Left colon (tissue), 2 donors: ENCODE results near the gene CTNNA3. TPM values are rescaled to one million over a fixed set of nuclear protein-coding genes. Genes with fewer than 3 reads are reported as not detected.
"Not testable (repeated sequence)": the region's sequence is repeated elsewhere in the genome, so short reads cannot be mapped to it uniquely, and the experiment has no call there.

ENCODE experiments used
- ATAC-seq: fragments of 200-7000 bp; cut with Tn5 transposase; one replicate; pipeline ENCODE4 v1.9.1; 2020; ENCODE audit warnings: mild to moderate bottlenecking, moderate library complexity
- DNase-seq, 2 donors: peaks; one replicate each; pipeline ENCODE4 v3.0.0-alpha.2; 2020
- intact Hi-C, 2 donors: fragments of 100-400 bp; cut with DNase I in 1 of 2; cut with micrococcal nuclease in 1 of 2; formaldehyde crosslinking; loops; one replicate each; pipeline versions ENCODE4 v1.11.2 to v1.14.0; 2022; cut with DNase I, micrococcal nuclease
- total RNA-seq, 2 donors: library from RNA; stranded (reverse); fragmentation: NEBNext Ultra II Directional; extraction: Animal tissue kit (Norgen Biotek cat#: 25700); gene quantifications; one replicate each; pipeline ENCODE4 v1.2.1, GENCODE V29; 2021
- donor health status: DM: no; HTN: no; CAD: no.
- donor health status: DM: yes; HTN: yes; CAD: no.

The CTNNA3 gene
- total RNA-seq, 2 donors from 2014 or later, result 0.21 to 1.0 TPM

- no peak for ATAC-seq
- intact Hi-C loops, result no loop called here
- DNase-seq, result no peak
Measured at GRCh38 chr10:67464278-67464677, 231.7 kb downstream of the CTNNA3 start.

GRCh38 chr10:67452892-67453291, 243.1 kb downstream of the CTNNA3 start:
- ATAC-seq, result no peak
- DNase-seq, result no peak
- intact Hi-C loops, result no loop called here

- intact Hi-C loops, result no loop called here
- ATAC-seq, result no peak
- no peak for DNase-seq
Measured at GRCh38 chr10:67438605-67439304, 257.2 kb downstream of the CTNNA3 start.

- intact Hi-C loops, result no loop called here
- ATAC-seq (no peak), DNase-seq (no peak)
Measured at GRCh38 chr10:67433276-67433675, 262.7 kb downstream of the CTNNA3 start.

- DNase-seq (no peak), ATAC-seq (no peak)
Measured at GRCh38 chr10:67402620-67403019, 293.4 kb downstream of the CTNNA3 start.

GRCh38 chr10:67401711-67402110, 294.3 kb downstream of the CTNNA3 start:
- no peak for ATAC-seq
- intact Hi-C loops, result no loop called here

More at GRCh38 chr10:67402620-67403019, 293.4 kb downstream of the CTNNA3 start:
- intact Hi-C loops, result no loop called here

GRCh38 chr10:67386841-67387533, 309.0 kb downstream of the CTNNA3 start:
- ATAC-seq, DNase-seq, intact Hi-C loops: not testable (repeated sequence)

More at GRCh38 chr10:67401711-67402110, 294.3 kb downstream of the CTNNA3 start:
- no peak for DNase-seq

GRCh38 chr10:67386260-67386659, 309.7 kb downstream of the CTNNA3 start:
- intact Hi-C loops, result no loop called here
- DNase-seq (no peak), ATAC-seq (no peak)

- intact Hi-C loops, result no loop called here
- no peak for ATAC-seq
- no peak for DNase-seq
Measured at GRCh38 chr10:67385566-67385965, 310.4 kb downstream of the CTNNA3 start.

GRCh38 chr10:67385089-67385488, 310.9 kb downstream of the CTNNA3 start:
- ATAC-seq (no peak), DNase-seq (no peak)
- intact Hi-C loops, result no loop called here

GRCh38 chr10:67331121-67331910, 364.7 kb downstream of the CTNNA3 start:
- no peak for DNase-seq
- intact Hi-C loops, result no loop called here
- ATAC-seq, result no peak

- ATAC-seq, result no peak
- intact Hi-C loops, result no loop called here
- DNase-seq, result no peak
Measured at GRCh38 chr10:67327626-67328535, 368.1 kb downstream of the CTNNA3 start.

GRCh38 chr10:67319976-67320375, 376.0 kb downstream of the CTNNA3 start:
- ATAC-seq (no peak), DNase-seq (no peak)
- intact Hi-C loops, result no loop called here

GRCh38 chr10:67308912-67309311, 387.1 kb downstream of the CTNNA3 start:
- ATAC-seq (no peak), DNase-seq (no peak)
- intact Hi-C loops, result no loop called here

- intact Hi-C loops, result no loop called here
- DNase-seq (no peak), ATAC-seq (no peak)
Measured at GRCh38 chr10:67306588-67307205, 389.3 kb downstream of the CTNNA3 start.

- intact Hi-C loops, result no loop called here
- no peak for ATAC-seq
- no peak for DNase-seq
Measured at GRCh38 chr10:67302701-67303100, 393.3 kb downstream of the CTNNA3 start.

GRCh38 chr10:67299761-67300160, 396.2 kb downstream of the CTNNA3 start:
- no peak for ATAC-seq
- DNase-seq, result no peak
- intact Hi-C loops, result no loop called here

- ATAC-seq (no peak), DNase-seq (no peak)
- intact Hi-C loops, result no loop called here
Measured at GRCh38 chr10:67297637-67298181, 398.3 kb downstream of the CTNNA3 start.
